ENCODE measurements around the gene NAA30. TPM values are rescaled to one million over a fixed set of nuclear protein-coding genes. Genes with fewer than 3 reads are reported as not detected.
A peak's percentile ranks its signal among the peaks of the same experiment; 100 is the strongest.
"Not testable (repeated sequence)": the region's sequence is repeated elsewhere in the genome, so short reads cannot be mapped to it uniquely, and the experiment has no call there.

The NAA30 gene
- 13.5 and 15.1 TPM in 2 replicates for total RNA-seq
- long read RNA-seq, partial matches to known transcripts = 3 of 6 reads
- long read RNA-seq, other reads (novel, unspliced or antisense) = 3 of 6 reads

DNA sequence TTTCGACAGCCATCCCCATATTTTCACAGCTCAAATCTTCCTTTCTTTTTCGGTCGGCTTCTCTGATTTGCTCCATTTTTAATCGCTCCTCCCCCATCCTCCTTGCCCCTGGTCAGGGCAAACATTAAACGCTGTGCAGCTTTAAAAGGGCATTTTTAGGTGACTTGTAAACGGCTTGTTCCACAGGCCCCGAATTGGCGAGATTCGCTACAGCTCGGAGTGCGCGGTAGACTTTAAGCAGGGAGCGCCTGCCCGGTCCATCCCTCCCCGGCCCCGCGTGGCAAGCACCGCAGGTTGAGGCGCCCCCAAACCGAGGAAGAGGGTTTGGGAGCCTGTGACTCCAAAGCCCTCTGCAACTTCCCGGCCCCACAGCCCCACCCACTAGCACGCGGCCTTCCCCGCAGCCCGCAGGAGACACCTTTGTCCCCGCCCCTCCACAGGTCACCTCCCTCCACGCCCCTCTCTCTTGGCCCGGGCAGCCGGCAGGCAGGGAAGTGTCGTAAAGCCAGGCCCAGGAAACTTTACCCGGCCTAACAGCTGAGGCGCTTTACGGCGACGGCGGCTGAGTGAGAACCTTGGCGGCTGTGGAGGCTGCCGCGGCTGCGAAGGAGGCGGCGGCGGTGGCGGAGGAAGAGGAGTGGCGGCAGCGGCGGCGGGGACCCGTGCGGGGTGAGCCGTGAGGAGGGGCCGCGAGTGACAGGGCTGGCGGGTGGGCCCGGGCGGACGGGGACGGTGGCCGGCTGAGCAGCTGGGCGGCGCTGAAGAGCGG lies at the start of gene NAA30:
Gene NAA30, plus strand, starts transcription at position 550 of the 769 bp plus-strand sequence. CDS start 372 bp downstream, outside the sequence.
- peaks cover 6% of the 10 kb centered on the region for H3K27me3 Mint-ChIP-seq (ENCODE audit: unreplicated experiment)
- H3K36me3 Mint-ChIP-seq (ENCODE audit: unreplicated experiment) = peaks cover 14% of the 10 kb centered on the region
- peak within 1 kb of the TSS; percentile 91 for H3K4me3 Mint-ChIP-seq (ENCODE audit: unreplicated experiment)
- H3K27ac Mint-ChIP-seq (ENCODE audit: unreplicated experiment) = peak within 1 kb of the TSS; percentile 81
- H3K4me1 Mint-ChIP-seq (ENCODE audit: unreplicated experiment) = peaks cover 34% of the 10 kb centered on the region
- TF ChIP-seq, protein P1, sequence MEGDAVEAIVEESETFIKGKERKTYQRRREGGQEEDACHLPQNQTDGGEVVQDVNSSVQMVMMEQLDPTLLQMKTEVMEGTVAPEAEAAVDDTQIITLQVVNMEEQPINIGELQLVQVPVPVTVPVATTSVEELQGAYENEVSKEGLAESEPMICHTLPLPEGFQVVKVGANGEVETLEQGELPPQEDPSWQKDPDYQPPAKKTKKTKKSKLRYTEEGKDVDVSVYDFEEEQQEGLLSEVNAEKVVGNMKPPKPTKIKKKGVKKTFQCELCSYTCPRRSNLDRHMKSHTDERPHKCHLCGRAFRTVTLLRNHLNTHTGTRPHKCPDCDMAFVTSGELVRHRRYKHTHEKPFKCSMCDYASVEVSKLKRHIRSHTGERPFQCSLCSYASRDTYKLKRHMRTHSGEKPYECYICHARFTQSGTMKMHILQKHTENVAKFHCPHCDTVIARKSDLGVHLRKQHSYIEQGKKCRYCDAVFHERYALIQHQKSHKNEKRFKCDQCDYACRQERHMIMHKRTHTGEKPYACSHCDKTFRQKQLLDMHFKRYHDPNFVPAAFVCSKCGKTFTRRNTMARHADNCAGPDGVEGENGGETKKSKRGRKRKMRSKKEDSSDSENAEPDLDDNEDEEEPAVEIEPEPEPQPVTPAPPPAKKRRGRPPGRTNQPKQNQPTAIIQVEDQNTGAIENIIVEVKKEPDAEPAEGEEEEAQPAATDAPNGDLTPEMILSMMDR (IDR thresholded peaks at IDR 0.05) = no peak
- no peaks in the 10 kb centered on the region for H3K9me3 Mint-ChIP-seq (ENCODE audit: unreplicated experiment)
- DNase-seq (ENCODE audit: extremely low spot score, unreplicated experiment) = peak; percentile 96

DNA sequence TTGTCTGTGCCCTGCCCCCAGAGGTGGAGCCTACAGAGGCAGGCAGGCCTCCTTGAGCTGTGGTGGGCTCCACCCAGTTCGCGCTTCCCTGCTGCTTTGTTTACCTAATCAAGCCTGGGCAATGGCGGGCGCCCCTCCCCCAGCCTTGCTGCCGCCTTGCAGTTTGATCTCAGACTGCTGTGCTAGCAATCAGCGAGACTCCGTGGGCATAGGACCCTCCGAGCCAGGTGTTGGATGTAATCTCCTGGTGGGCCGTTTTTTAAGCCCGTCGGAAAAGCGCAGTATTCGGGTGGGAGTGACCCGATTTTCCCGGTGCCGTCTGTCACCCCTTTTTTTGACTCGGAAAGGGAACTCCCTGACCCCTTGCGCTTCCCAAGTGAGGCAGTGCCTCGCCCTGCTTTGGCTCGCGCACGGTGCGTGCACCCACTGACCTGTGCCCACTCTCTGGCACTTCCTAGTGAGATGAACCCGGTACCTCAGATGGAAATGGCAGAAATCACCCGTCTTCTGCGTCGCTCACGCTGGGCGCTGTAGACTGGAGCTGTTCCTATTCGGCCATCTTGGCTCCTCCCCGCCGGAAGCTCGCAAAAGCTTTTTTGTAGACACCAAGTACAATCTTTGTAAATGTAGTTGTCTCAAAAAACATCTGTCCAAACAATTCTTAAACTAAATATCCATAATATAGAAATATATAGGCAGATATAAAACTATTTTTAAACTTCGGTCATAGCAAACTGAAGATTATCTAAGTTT lies 46.7 kb upstream of the NAA30 start:
- H3K4me3 Mint-ChIP-seq (ENCODE audit: unreplicated experiment) = peak overlapping the region; percentile 53
- not testable (repeated sequence) for H3K4me1 Mint-ChIP-seq (ENCODE audit: unreplicated experiment); H3K9me3 Mint-ChIP-seq (ENCODE audit: unreplicated experiment); H3K36me3 Mint-ChIP-seq (ENCODE audit: unreplicated experiment); H3K27ac Mint-ChIP-seq (ENCODE audit: unreplicated experiment); DNase-seq (ENCODE audit: extremely low spot score, unreplicated experiment)
- peaks cover 14% of the 10 kb centered on the region for H3K27me3 Mint-ChIP-seq (ENCODE audit: unreplicated experiment)

DNA sequence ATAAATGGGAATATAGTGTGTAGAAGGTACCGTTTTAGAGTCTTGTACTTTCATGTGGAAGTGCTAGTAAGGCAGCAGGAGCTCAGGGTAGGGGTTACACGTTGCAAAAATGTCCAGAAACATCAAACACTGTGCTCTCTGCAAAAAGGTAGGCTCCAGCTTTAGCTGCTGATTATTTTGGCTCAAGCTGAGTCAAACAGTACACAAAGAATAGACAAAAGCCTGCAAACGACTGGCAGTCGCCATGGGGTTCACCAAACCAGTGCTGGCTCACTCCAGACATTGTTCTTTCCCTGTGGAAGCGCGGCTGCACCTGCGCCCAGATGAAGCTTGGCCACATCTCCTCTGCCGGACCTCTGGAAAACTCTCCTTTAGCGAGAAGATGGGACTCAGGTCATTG lies 45.3 kb upstream of the NAA30 start:
- H3K9me3 Mint-ChIP-seq (ENCODE audit: unreplicated experiment) = no peaks in the 10 kb centered on the region
- peaks cover 20% of the 10 kb centered on the region for H3K27me3 Mint-ChIP-seq (ENCODE audit: unreplicated experiment)
- TF ChIP-seq, protein P1 (IDR thresholded peaks at IDR 0.05) = no peak
- no peak overlapping the region for H3K4me3 Mint-ChIP-seq (ENCODE audit: unreplicated experiment)
- no peak for DNase-seq (ENCODE audit: extremely low spot score, unreplicated experiment)
- H3K36me3 Mint-ChIP-seq (ENCODE audit: unreplicated experiment) = no peaks in the 10 kb centered on the region
- H3K4me1 Mint-ChIP-seq (ENCODE audit: unreplicated experiment) = peaks cover 2% of the 10 kb centered on the region
- H3K27ac Mint-ChIP-seq (ENCODE audit: unreplicated experiment) = no peak overlapping the region

DNA sequence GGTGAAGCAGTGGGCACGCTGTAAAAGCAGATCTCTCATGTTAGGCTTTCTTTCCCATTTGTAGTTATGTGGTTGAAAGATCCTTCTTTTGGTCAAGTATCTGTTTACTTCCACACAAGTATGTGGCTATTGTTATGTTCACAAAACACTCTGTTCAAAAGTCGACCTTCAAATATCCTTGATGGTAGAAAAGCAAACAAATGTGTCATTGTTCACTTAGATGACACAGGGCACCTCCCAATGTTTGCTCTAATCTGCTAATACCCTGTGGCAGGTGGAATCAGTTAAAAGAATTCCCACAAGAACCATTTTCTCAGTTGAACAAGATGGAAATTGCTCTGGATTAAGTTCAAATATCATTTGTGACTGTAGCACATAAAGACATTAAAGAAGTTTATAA lies 43.6 kb upstream of the NAA30 start:
- no peak for DNase-seq (ENCODE audit: extremely low spot score, unreplicated experiment)
- no peak overlapping the region for H3K27ac Mint-ChIP-seq (ENCODE audit: unreplicated experiment)
- peaks cover 2% of the 10 kb centered on the region for H3K4me1 Mint-ChIP-seq (ENCODE audit: unreplicated experiment)
- TF ChIP-seq, protein P1 (IDR thresholded peaks at IDR 0.05) = no peak
- no peaks in the 10 kb centered on the region for H3K36me3 Mint-ChIP-seq (ENCODE audit: unreplicated experiment)
- no peak overlapping the region for H3K4me3 Mint-ChIP-seq (ENCODE audit: unreplicated experiment)
- H3K9me3 Mint-ChIP-seq (ENCODE audit: unreplicated experiment) = no peaks in the 10 kb centered on the region
- H3K27me3 Mint-ChIP-seq (ENCODE audit: unreplicated experiment) = peaks cover 20% of the 10 kb centered on the region

DNA sequence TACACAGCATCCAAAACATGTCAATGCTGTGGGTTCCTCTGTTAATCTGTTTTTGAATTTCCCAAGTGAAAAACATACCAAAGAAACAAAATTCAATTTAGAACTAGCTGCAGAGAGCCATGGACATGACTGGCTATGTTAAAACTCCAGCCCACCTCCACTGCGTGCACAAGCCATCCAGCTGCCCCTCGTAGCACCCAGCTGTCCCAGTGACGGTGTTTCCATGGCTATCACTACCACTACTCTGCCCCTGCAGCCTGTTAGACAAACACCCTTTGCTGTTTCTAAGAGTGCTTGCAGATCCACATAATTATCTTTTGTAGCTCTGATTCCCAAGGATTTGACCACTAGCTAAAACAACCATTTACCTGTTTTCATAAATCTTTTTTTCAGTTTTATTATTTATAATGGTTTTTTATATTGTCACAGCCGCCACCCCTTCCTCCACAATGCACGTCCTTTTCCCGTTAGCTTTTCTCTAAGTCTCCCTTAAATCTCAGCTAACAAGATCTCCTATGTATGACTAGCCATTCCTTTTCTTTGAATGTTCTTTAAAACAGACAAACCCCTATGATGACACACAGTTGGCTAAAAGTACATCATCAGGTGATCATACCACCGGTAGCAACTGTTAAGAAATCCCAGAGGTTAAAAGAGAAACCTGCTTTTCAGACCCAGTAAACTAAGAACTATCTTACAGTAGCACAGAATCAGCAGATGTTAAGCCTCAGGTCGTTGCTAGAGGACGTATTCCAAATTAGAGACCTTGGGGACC lies 37.8 kb upstream of the NAA30 start:
- TF ChIP-seq, protein P1 (IDR thresholded peaks at IDR 0.05) = no peak
- no peak for DNase-seq (ENCODE audit: extremely low spot score, unreplicated experiment)
- no peaks in the 10 kb centered on the region for H3K36me3 Mint-ChIP-seq (ENCODE audit: unreplicated experiment)
- no peak overlapping the region for H3K27ac Mint-ChIP-seq (ENCODE audit: unreplicated experiment)
- no peak overlapping the region for H3K4me3 Mint-ChIP-seq (ENCODE audit: unreplicated experiment)
- no peaks in the 10 kb centered on the region for H3K4me1 Mint-ChIP-seq (ENCODE audit: unreplicated experiment)
- no peaks in the 10 kb centered on the region for H3K9me3 Mint-ChIP-seq (ENCODE audit: unreplicated experiment)
- peaks cover 34% of the 10 kb centered on the region for H3K27me3 Mint-ChIP-seq (ENCODE audit: unreplicated experiment)
